B cell (primary cell): ENCODE results near the gene RARRES2. TPM values are rescaled to one million over a fixed set of nuclear protein-coding genes. Genes with fewer than 3 reads are reported as not detected.

Source experiments
- ATAC-seq: fragments of 200-7000 bp; cut with Tn5 transposase; one replicate; pipeline ENCODE4 v1.10.0; 2021; ENCODE audit warnings: low read depth, mild to moderate bottlenecking, moderate number of reproducible peaks, moderate library complexity
- CTCF ChIA-PET: fragments of 350-600 bp; sonication (Branson Sonifier 250); formaldehyde crosslinking; loops from one replicate; lab custom pipeline; 2021; ENCODE audit warnings: antibody characterized with exemption, inconsistent platforms; lab: Charles Lee
- POLR2A ChIA-PET: fragments of 350-600 bp; sonication (Branson Sonifier 250); formaldehyde crosslinking; loops from one replicate; lab custom pipeline; 2021; ENCODE audit warnings: antibody characterized with exemption; lab: Charles Lee
- DNase-seq: peaks from one replicate; pipeline ENCODE4 v3.0.0; 2013
- H2AFZ ChIP-seq: 2 replicates; pipeline ENCODE4 v1.6.1; 2012; ENCODE audit warnings: mild to moderate bottlenecking, low read depth, low read length; ENCODE audit not compliant: insufficient read depth, poor library complexity, severe bottlenecking
- H3K27ac ChIP-seq, 2 donors: 1 replicate in 1 of 2; 2 replicates in 1 of 2; pipeline ENCODE4 v1.5.1; 2012 to 2013; ENCODE audit warnings: low read length in 2 of 2, mild to moderate bottlenecking in 2 of 2, moderate library complexity in 1 of 2
- H3K27me3 ChIP-seq, 4 experiments: fragments of 200-600 bp in 1 of 4; sonication (generic) in 1 of 4; replicated peaks in 1 of 4; 1 replicate in 2 of 4; 2 replicates in 2 of 4; pipeline versions ENCODE4 v1.6.1 to v1.7.0; 2013 to 2016; ENCODE audit warnings: low read length in 3 of 4, mild to moderate bottlenecking in 2 of 4, mixed read lengths in 1 of 4, moderate library complexity in 1 of 4; ENCODE audit not compliant: insufficient read depth in 4 of 4, control insufficient read depth in 3 of 4; ENCODE audit errors: control extremely low read depth in 1 of 4
- H3K36me3 ChIP-seq, 2 experiments: replicated peaks in 1 of 2; 1 replicate in 1 of 2; 2 replicates in 1 of 2; pipeline versions ENCODE4 v1.6.1 to v1.7.1; 2013; ENCODE audit warnings: low read length in 1 of 2; ENCODE audit not compliant: insufficient read depth in 2 of 2, control insufficient read depth in 1 of 2; ENCODE audit errors: control extremely low read depth in 1 of 2, extremely low read depth in 1 of 2
- H3K4me1 ChIP-seq, 2 donors: fragments of 200-600 bp in 1 of 2; sonication (generic) in 1 of 2; 1 replicate in 1 of 2; 2 replicates in 1 of 2; pipeline versions ENCODE4 v1.5.1 to v1.6.1; 2013 to 2017; ENCODE audit warnings: low read length in 2 of 2; ENCODE audit not compliant: control insufficient read depth in 2 of 2, insufficient read depth in 2 of 2
- H3K4me2 ChIP-seq: replicated peaks from 2 replicates; pipeline ENCODE3; 2012; ENCODE audit warnings: mild to moderate bottlenecking, low read depth, low read length; ENCODE audit not compliant: poor library complexity, severe bottlenecking
- H3K4me3 ChIP-seq, 5 experiments: fragments of 200-600 bp in 1 of 5; sonication (generic) in 1 of 5; 1 replicate in 3 of 5; 2 replicates in 2 of 5; pipeline versions ENCODE4 v1.5.1 to v1.7.0; 2011 to 2016; ENCODE audit warnings: low read length in 4 of 5, mild to moderate bottlenecking in 4 of 5, low read depth in 2 of 5, control low read depth in 1 of 5, moderate library complexity in 1 of 5; ENCODE audit not compliant: insufficient read depth in 1 of 5; ENCODE audit errors: control extremely low read depth in 1 of 5, extremely low read depth in 1 of 5
- H3K79me2 ChIP-seq: fragments of 200-600 bp; sonication (generic); one replicate; pipeline ENCODE4 v1.6.0; 2016; ENCODE audit warnings: low read length; ENCODE audit not compliant: control insufficient read depth, insufficient read depth
- H3K9ac ChIP-seq: fragments of 200-600 bp; sonication (generic); 2 replicates; pipeline ENCODE4 v1.6.1; 2017; ENCODE audit warnings: mild to moderate bottlenecking, low read length, moderate library complexity
- H3K9me3 ChIP-seq, 3 donors: one replicate each; pipeline versions ENCODE4 v1.6.1 to v1.7.1; 2013; ENCODE audit warnings: low read length in 2 of 3; ENCODE audit not compliant: control insufficient read depth in 2 of 3, insufficient read depth in 1 of 3; ENCODE audit errors: control extremely low read depth in 1 of 3
- H4K20me1 ChIP-seq: 2 replicates; pipeline ENCODE4 v1.6.0; 2012; ENCODE audit warnings: mild to moderate bottlenecking, low read length; ENCODE audit not compliant: insufficient read depth, control insufficient read depth, poor library complexity, severe bottlenecking
- H3K27ac Mint-ChIP-seq: one replicate; pipeline ENCODE4 v1.8.0; 2021; ENCODE audit warnings: mixed read lengths
- H3K27me3 Mint-ChIP-seq: one replicate; pipeline ENCODE4 v1.8.0; 2021; ENCODE audit warnings: mixed read lengths
- H3K4me1 Mint-ChIP-seq: one replicate; pipeline ENCODE4 v1.8.0; 2021; ENCODE audit warnings: mixed read lengths
- H3K4me3 Mint-ChIP-seq: one replicate; pipeline ENCODE4 v1.8.0; 2021; ENCODE audit warnings: mixed read lengths
- H3K9me3 Mint-ChIP-seq: one replicate; pipeline ENCODE4 v1.8.0; 2022; ENCODE audit warnings: mixed read lengths; ENCODE audit not compliant: insufficient read depth
- CTCF ChIP-seq: fragments of 200-600 bp; IDR thresholded peaks from one replicate; pipeline ENCODE4 v1.8.0; 2022; ENCODE audit warnings: antibody characterized with exemption, mild to moderate bottlenecking
- EZH2 ChIP-seq: IDR thresholded peaks from 2 replicates; pipeline ENCODE4 v1.6.1; 2012; ENCODE audit warnings: borderline replicate concordance, low read depth, mild to moderate bottlenecking, moderate library complexity, low read length; ENCODE audit not compliant: insufficient read depth, poor library complexity, severe bottlenecking
- WGBS: methylation state at CpG from one replicate; pipeline ENCODE4 v1.1.5; 2013; ENCODE audit warnings: missing lambda C conversion rate; ENCODE audit not compliant: insufficient coverage; 5-methylcytosine and 5-hydroxymethylcytosine counted together
- intact Hi-C: fragments of 100-400 bp; cut with micrococcal nuclease; formaldehyde crosslinking; loops from one replicate; pipeline ENCODE4 v1.10.0; 2022
- polyA plus RNA-seq: library from polyadenylated mRNA; depleted of rRNA; stranded (reverse); fragments of >200 nt; gene quantifications from 2 replicates; pipeline ENCODE4 v1.2.3, GENCODE V29; 2012
- total RNA-seq, 2 donors: library from RNA; stranded (reverse); fragments of 120-200 nt in 1 of 2; gene quantifications; 1 replicate in 1 of 2; 2 replicates in 1 of 2; pipeline versions ENCODE4 v1.2.3 to v1.2.4, GENCODE V29; 2013 to 2022

The RARRES2 gene
- total and polyA plus RNA-seq, 2 donors (not counting 1 experiment from before 2014, with no cell fraction given), result not detected

GRCh38 chr7:150380463-150380862, 39.0 kb upstream of the RARRES2 start:
- no peak overlapping the region for H3K27ac ChIP-seq
- no peaks in the 10 kb centered on the region for H3K9me3 Mint-ChIP-seq
- H3K4me1 ChIP-seq, result peaks cover 22 to 59% of the 10 kb centered on the region in 2 donors
- H2AFZ ChIP-seq, result no peak overlapping the region
- H3K4me2 ChIP-seq, result peak overlapping the region; percentile 97
- WGBS, result 46% methylated on average over 8 of the region's 11 CpGs
- no peak for TF ChIP-seq CTCF
- no peak for TF ChIP-seq EZH2
- H3K27me3 ChIP-seq, result no peaks in the 10 kb centered on the region
- DNase-seq (peak; percentile 37), ATAC-seq (no peak)
- H3K79me2 ChIP-seq, result peaks cover 28% of the 10 kb centered on the region
- H3K36me3 ChIP-seq, result no peaks in the 10 kb centered on the region
- peaks cover 6% of the 10 kb centered on the region for H4K20me1 ChIP-seq
- peak overlapping the region; percentile 90 for H3K27ac Mint-ChIP-seq
- H3K4me1 Mint-ChIP-seq, result peaks cover 57% of the 10 kb centered on the region
- H3K9ac ChIP-seq, result peak overlapping the region; percentile 84
- POLR2A ChIA-PET, result interaction anchor here (1.3 to 4.4 kb wide), 4 partner anchors 12 to 26 kb away, joined by 8 to 64 read pairs (median 9); partner anchors contain the start of gene REPIN1
- intact Hi-C loops, result no loop called here
- H3K9me3 ChIP-seq, result no peaks in the 10 kb centered on the region
- H3K4me3 Mint-ChIP-seq, result peak overlapping the region; percentile 96
- H3K4me3 ChIP-seq, result peak overlapping the region in 1 of 5 experiments; percentile 77
- H3K27me3 Mint-ChIP-seq, result no peaks in the 10 kb centered on the region
- CTCF ChIA-PET, result interaction anchor here (1.0 to 1.8 kb wide), 5 partner anchors 23 to 41 kb away, joined by 3 to 9 read pairs (median 4); a partner anchor contains a TSS
